Osteoblast (primary cell): ENCODE data around the gene OSTN. TPM values are rescaled to one million over a fixed set of nuclear protein-coding genes. Genes with fewer than 3 reads are reported as not detected.

Experiments used
- DNase-seq: peaks from one replicate; pipeline ENCODE4 v3.0.0; 2011; ENCODE audit warnings: low spot score, mixed read lengths; ENCODE audit not compliant: insufficient read length; ENCODE audit errors: missing footprints
- H2AFZ ChIP-seq: 2 replicates; pipeline ENCODE4 v1.6.0; 2011; ENCODE audit warnings: mild to moderate bottlenecking, low read length
- H3K27ac ChIP-seq: 2 replicates; pipeline ENCODE4 v1.5.1; 2011; ENCODE audit warnings: mild to moderate bottlenecking, low read depth, low read length, moderate library complexity
- H3K27me3 ChIP-seq: 2 replicates; pipeline ENCODE4 v1.6.0; 2012; ENCODE audit warnings: mild to moderate bottlenecking, control low read depth, inconsistent platforms, low read length, moderate library complexity; ENCODE audit not compliant: insufficient read depth
- H3K36me3 ChIP-seq: 2 replicates; pipeline ENCODE4 v1.5.1; 2011; ENCODE audit warnings: mild to moderate bottlenecking, low read length, control low read depth, moderate library complexity; ENCODE audit not compliant: insufficient read depth
- H3K4me1 ChIP-seq: 2 replicates; pipeline ENCODE4 v1.5.1; 2011; ENCODE audit warnings: mild to moderate bottlenecking, low read length, control low read depth, moderate library complexity; ENCODE audit not compliant: insufficient read depth
- H3K4me2 ChIP-seq: 2 replicates; pipeline ENCODE4 v1.6.0; 2011; ENCODE audit warnings: mild to moderate bottlenecking, low read length; ENCODE audit not compliant: insufficient read depth
- H3K4me3 ChIP-seq: fragments of 200-600 bp; sonication (generic); 3 replicates; pipeline ENCODE4 v1.5.1; 2012; ENCODE audit warnings: mild to moderate bottlenecking, low read length, inconsistent platforms; ENCODE audit not compliant: insufficient read depth
- H3K79me2 ChIP-seq: 2 replicates; pipeline ENCODE4 v1.6.0; 2012; ENCODE audit warnings: mild to moderate bottlenecking, low read length, control low read depth, inconsistent platforms; ENCODE audit not compliant: insufficient read depth
- H3K9me3 ChIP-seq: 2 replicates; pipeline ENCODE4 v1.5.1; 2011; ENCODE audit warnings: low read depth, low read length, control low read depth
- H4K20me1 ChIP-seq: 2 replicates; pipeline ENCODE4 v1.6.0; 2012; ENCODE audit warnings: mild to moderate bottlenecking, low read length, control low read depth; ENCODE audit not compliant: insufficient read depth
- total RNA-seq: library from RNA; depleted of rRNA; stranded (reverse); fragments of >200 nt; gene quantifications from 2 replicates; pipeline ENCODE4 v1.2.3, GENCODE V29; 2012
- TF ChIP-seq, protein P1 (sequence below): IDR thresholded peaks from 2 replicates; pipeline ENCODE4 v1.5.1; 2011; ENCODE audit warnings: mild to moderate bottlenecking, low read depth, low read length, moderate library complexity; ENCODE audit errors: extremely low read depth

OSTN gene
- total RNA-seq, 1 donor: under 0.01 TPM

- Histone ChIP-seq H3K36me3 (no peaks in the 10 kb centered on the region), H3K4me1 (no peaks in the 10 kb centered on the region), H4K20me1 (no peaks in the 10 kb centered on the region), H3K9me3 (no peaks in the 10 kb centered on the region), H3K79me2 (no peaks in the 10 kb centered on the region), H3K4me3 (no peak overlapping the region), H3K27ac (no peak overlapping the region), H3K4me2 (no peak overlapping the region), H3K27me3 (no peaks in the 10 kb centered on the region), H2AFZ (no peak overlapping the region)
- no peak for DNase-seq
- TF ChIP-seq, protein P1, sequence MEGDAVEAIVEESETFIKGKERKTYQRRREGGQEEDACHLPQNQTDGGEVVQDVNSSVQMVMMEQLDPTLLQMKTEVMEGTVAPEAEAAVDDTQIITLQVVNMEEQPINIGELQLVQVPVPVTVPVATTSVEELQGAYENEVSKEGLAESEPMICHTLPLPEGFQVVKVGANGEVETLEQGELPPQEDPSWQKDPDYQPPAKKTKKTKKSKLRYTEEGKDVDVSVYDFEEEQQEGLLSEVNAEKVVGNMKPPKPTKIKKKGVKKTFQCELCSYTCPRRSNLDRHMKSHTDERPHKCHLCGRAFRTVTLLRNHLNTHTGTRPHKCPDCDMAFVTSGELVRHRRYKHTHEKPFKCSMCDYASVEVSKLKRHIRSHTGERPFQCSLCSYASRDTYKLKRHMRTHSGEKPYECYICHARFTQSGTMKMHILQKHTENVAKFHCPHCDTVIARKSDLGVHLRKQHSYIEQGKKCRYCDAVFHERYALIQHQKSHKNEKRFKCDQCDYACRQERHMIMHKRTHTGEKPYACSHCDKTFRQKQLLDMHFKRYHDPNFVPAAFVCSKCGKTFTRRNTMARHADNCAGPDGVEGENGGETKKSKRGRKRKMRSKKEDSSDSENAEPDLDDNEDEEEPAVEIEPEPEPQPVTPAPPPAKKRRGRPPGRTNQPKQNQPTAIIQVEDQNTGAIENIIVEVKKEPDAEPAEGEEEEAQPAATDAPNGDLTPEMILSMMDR: no peak
Observed at GRCh38 chr3:191300422-191300821, 101.4 kb downstream of the OSTN start.

DNA sequence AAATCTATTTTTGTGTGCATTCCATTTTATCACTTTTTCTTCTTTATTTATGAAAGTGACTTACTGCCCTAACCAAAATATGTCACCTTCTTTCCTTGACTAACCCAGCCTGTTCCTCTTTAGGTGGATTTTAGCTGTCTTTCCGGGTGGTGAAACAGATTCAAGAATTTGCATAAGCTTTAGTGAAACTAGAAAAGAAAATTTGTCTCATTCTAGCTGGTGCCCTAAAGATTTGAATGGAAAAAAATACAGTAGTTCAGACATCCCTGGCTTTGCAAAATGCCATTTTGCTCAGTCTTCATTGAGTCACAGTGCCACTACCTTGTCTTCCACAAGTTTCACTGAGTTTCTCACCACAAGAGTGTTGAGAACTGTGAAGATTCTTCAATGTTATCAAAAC is 102.0 kb downstream of the OSTN start:
- H3K27ac ChIP-seq: no peak overlapping the region
- no peaks in the 10 kb centered on the region for H4K20me1 ChIP-seq
- TF ChIP-seq, protein P1: no peak
- H3K9me3 ChIP-seq: no peaks in the 10 kb centered on the region
- H3K4me3 ChIP-seq: no peak overlapping the region
- no peaks in the 10 kb centered on the region for H3K4me1 ChIP-seq
- DNase-seq: no peak
- no peaks in the 10 kb centered on the region for H3K79me2 ChIP-seq
- no peak overlapping the region for H2AFZ ChIP-seq
- no peaks in the 10 kb centered on the region for H3K27me3 ChIP-seq
- H3K36me3 ChIP-seq: no peaks in the 10 kb centered on the region
- no peak overlapping the region for H3K4me2 ChIP-seq

GRCh38 chr3:191301782-191302411 is 102.9 kb downstream of the OSTN start:
- DNase-seq: no peak
- H3K9me3 ChIP-seq: no peaks in the 10 kb centered on the region
- H2AFZ ChIP-seq: no peak overlapping the region
- H3K4me3 ChIP-seq: no peak overlapping the region
- H4K20me1 ChIP-seq: no peaks in the 10 kb centered on the region
- TF ChIP-seq, protein P1: no peak
- H3K4me2 ChIP-seq: no peak overlapping the region
- no peaks in the 10 kb centered on the region for H3K79me2 ChIP-seq
- no peaks in the 10 kb centered on the region for H3K36me3 ChIP-seq
- H3K27ac ChIP-seq: no peak overlapping the region
- H3K4me1 ChIP-seq: no peaks in the 10 kb centered on the region
- no peaks in the 10 kb centered on the region for H3K27me3 ChIP-seq

DNA sequence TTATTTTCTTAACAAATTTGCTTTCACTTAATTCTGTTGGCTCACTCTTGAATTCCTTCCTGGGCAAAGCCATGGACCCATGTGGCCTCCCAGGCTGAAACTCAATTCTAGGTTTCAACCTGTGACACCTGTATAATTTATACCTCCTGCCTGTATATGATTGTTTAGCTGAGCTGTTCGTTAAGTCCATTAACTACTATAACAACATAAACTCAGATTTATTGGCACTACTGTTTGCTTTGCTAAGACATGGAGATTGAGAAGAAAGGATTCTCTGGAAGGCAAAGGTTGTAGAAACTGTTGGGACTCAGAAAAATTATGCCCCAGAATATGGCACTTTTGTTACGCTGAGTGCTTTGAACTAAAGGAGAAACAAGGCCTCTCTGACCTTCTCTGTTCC is 103.4 kb downstream of the OSTN start:
- H2AFZ ChIP-seq: no peak overlapping the region
- H3K79me2 ChIP-seq: no peaks in the 10 kb centered on the region
- no peaks in the 10 kb centered on the region for H3K4me1 ChIP-seq
- H4K20me1 ChIP-seq: no peaks in the 10 kb centered on the region
- H3K27me3 ChIP-seq: no peaks in the 10 kb centered on the region
- no peak overlapping the region for H3K4me2 ChIP-seq
- TF ChIP-seq, protein P1: no peak
- no peak for DNase-seq
- H3K4me3 ChIP-seq: no peak overlapping the region
- H3K9me3 ChIP-seq: no peaks in the 10 kb centered on the region
- no peak overlapping the region for H3K27ac ChIP-seq
- H3K36me3 ChIP-seq: no peaks in the 10 kb centered on the region
